Renal cortical epithelial cell (primary cell): Measurements from ENCODE around the gene GATC. TPM values are rescaled to one million over a fixed set of nuclear protein-coding genes. Genes with fewer than 3 reads are reported as not detected.

Source experiments
- DNase-seq: peaks from one replicate; pipeline ENCODE4 v3.0.0-alpha.2; 2011; ENCODE audit warnings: low read depth
- total RNA-seq: library from RNA; depleted of rRNA; stranded (reverse); fragments of >200 nt; gene quantifications from 2 replicates; pipeline ENCODE4 v1.2.3, GENCODE V29; 2014

The GATC gene
- total RNA-seq, 1 donor from 2014 or later, result 30.9 TPM

DNA sequence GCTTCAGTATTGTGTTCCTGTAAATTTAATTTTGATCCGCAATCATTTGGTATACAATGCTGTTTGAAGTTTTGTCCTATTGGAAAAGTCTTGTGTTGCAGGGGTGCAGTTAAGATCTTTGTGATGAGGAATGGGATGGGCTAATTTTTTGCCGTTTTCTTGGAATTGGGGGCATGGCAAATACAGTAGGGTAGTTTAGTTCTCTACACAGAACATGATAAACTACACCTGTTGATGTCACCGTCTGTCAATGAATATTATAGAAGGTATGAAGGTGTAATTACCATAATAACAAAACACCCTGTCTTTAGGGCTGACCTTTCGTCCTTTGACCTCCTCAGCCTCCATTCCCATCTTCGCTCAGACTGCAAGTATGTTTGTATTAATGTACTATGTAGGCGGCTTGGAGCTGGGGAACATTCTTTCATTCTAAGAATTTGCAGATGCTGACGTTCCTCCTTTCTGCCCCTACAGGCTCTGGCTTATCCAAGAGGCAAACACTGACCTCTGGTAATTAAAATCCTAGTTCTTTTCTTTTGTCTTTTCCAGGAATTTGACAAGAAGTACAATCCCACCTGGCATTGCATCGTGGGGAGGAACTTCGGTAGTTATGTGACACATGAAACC, 51.4 kb downstream of the GATC start:
- no peak for DNase-seq

- no peak for DNase-seq
Observed at GRCh38 chr12:120498870-120499515, 52.7 kb downstream of the GATC start.

GRCh38 chr12:120500581-120500980, 54.3 kb downstream of the GATC start:
- no peak for DNase-seq

- DNase-seq, result no peak
Observed at GRCh38 chr12:120504587-120504986, 58.3 kb downstream of the GATC start.

DNA sequence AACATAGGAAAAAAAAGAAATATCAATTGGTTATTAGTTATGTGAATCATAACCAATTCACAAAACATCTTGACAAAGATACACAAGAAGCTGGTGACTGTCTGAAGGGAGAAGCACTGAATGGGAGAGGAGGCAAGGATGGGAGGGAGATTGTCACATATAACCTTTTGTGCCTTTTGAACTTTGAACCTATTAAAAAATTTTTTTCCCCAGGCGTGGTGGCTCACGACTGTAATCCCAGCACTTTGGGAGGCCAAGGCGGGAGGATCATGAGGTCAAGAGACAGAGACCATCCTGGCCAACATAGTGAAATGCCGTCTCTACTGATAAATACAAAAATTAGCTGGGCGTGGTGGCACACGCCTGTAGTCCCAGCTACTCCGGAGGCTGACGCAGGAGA, 62.3 kb downstream of the GATC start:
- no peak for DNase-seq

Other genes with a start within 250 kb of the GATC start
- gene RPLP0, start 245.3 kb upstream of the GATC start, total RNA-seq, result 1,806 and 3,735 TPM in 2 replicates
- 38.4 and 63.1 TPM in 2 replicates for gene PXN, start 180.7 kb upstream of the GATC start, total RNA-seq
- under 0.01 TPM in 2 replicates for gene RNU4-2, start 154.5 kb upstream of the GATC start, total RNA-seq
- under 0.01 TPM in 2 replicates for gene RNU4-1, start 153.2 kb upstream of the GATC start, total RNA-seq
- gene SIRT4, start 144.1 kb upstream of the GATC start, total RNA-seq, result 1.0 and 2.4 TPM in 2 replicates
- not detected in 2 replicates for gene PLA2G1B, start 118.7 kb upstream of the GATC start, total RNA-seq
- gene MSI1, start 77.3 kb upstream of the GATC start, total RNA-seq, result 0.15 TPM in 1 of 2 replicates, not detected in the other
- 413 and 865 TPM in 2 replicates for gene COX6A1, start 8.3 kb upstream of the GATC start, total RNA-seq
- 25.5 and 35.4 TPM in 2 replicates for gene TRIAP1, start 60 bp upstream of the GATC start, total RNA-seq
- gene SRSF9, start 23.3 kb downstream of the GATC start, total RNA-seq, result 190 and 199 TPM in 2 replicates
- gene DYNLL1, start 49.7 kb downstream of the GATC start, total RNA-seq, result 216 and 417 TPM in 2 replicates
- 46.6 and 50.0 TPM in 2 replicates for gene COQ5, start 82.7 kb downstream of the GATC start, total RNA-seq
- 84.7 and 491 TPM in 2 replicates for gene RNF10, start 87.9 kb downstream of the GATC start, total RNA-seq
- 40.3 and 49.2 TPM in 2 replicates for gene POP5, start 135.0 kb downstream of the GATC start, total RNA-seq
- gene CABP1, start 194.2 kb downstream of the GATC start, total RNA-seq, result not detected in 2 replicates
- 137 and 146 TPM in 2 replicates for gene MLEC, start 240.7 kb downstream of the GATC start, total RNA-seq